Central memory CD4-positive, alpha-beta T cell (primary cell): Measurements from ENCODE around the gene MYO3B.

Source experiments
- DNase-seq: peaks from one replicate; pipeline ENCODE4 v3.0.0; 2022

The MYO3B gene

GRCh38 chr2:170306293-170306873 is 128.4 kb downstream of the MYO3B start:
- no peak for DNase-seq

- DNase-seq = no peak
These were observed 129.1 kb downstream of the MYO3B start for GRCh38 chr2:170307052-170307451.

- DNase-seq = no peak
These were observed 129.8 kb downstream of the MYO3B start for GRCh38 chr2:170307555-170308351.

- no peak for DNase-seq
These were observed 133.0 kb downstream of the MYO3B start for GRCh38 chr2:170310876-170311502.

DNA sequence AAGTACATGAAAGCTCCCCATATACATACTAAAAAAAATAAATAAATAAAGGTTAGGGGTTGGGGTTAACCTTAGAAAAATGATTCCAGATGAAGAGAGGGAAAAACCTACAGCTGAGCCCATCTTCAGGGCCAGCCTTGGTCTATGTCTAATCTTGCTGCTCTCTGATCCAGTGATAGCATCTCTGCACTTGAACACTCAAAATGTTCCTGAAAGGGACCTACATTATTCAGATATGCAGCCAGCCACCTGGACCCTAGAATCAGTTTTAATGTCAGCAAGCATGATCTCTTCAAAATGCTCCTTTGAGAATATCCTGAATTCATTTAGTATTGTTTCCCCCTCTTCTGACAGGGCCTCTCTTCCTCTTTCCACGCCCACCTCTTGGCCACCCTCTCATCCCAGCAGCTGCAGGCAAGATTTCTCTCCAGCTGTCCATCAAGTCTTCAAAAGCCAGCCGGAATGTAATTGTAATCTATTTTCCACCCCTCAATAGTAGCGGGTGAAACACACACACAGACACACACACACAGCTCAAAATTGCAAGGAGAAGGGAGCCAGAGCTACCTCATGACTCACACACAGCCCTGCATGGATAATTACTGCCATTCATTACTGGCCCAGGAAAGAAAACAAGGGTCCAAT is 135.5 kb downstream of the MYO3B start:
- DNase-seq = no peak

- DNase-seq = no peak
These were observed 136.0 kb downstream of the MYO3B start for GRCh38 chr2:170313992-170314348.

GRCh38 chr2:170314744-170315447 is 136.9 kb downstream of the MYO3B start:
- DNase-seq = no peak

DNA sequence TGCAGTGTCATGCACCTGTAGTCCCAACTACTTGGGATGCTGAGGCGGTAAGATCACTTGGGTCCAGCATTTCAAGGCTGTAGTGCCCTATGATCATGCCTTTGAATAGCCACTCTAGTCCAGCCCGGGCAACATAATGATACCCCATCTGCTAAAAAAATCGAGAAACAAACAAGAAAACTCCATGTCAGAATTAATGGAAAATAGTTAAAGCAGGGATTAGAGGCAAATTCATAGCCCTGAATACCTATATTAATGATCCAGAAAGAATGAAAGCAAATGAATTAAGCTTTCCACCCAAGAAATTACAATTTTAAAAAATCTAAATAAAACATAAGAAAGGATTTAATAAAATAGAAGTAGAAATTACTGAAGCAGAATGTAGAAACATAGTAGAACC is 143.0 kb downstream of the MYO3B start:
- DNase-seq = no peak

- DNase-seq = no peak
These were observed 143.6 kb downstream of the MYO3B start for GRCh38 chr2:170321526-170321925.

- DNase-seq = no peak
These were observed 144.3 kb downstream of the MYO3B start for GRCh38 chr2:170322140-170322766.

DNA sequence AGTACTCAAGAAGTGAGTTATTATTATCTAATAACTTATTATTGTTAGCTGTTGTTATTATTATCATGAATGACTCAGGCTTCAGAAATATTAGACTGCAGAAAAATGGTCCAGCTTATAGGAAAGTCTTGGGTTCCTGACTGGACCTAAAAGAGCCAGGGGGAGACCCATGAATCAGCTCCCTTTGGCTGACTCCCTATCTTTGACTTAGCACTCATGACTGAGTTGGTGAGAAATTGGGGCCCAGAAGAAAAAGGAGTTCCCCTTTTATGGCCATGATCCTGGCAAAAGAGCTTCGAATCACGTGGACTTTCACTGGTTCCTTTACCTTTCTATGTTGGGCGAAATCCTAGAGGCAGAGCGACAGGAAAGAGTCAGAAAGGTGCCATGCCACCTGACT is 145.8 kb downstream of the MYO3B start:
- DNase-seq = no peak

GRCh38 chr2:170324640-170325046 is 146.7 kb downstream of the MYO3B start:
- DNase-seq = peak; percentile 9

DNA sequence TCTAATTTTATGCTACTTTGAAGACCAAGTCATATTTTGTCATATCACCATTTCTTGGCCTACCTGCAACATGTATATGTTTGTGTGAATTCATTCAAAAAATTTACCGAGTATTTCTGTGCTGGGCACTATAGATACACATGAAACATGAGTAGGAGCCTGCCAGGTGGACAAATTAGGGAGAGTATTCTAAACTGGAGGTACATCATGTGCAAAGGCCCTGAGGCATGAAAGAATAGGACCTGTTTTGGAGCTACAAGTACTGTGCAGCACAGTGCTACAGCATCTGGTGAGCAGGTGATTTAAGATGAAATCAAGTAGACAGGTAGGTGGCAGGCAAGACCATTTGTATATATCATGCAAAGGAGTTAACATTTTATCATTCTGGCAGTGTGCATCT is 152.9 kb downstream of the MYO3B start:
- DNase-seq = no peak

- DNase-seq = no peak
These were observed 154.9 kb downstream of the MYO3B start for GRCh38 chr2:170332676-170333402.

GRCh38 chr2:170335351-170335750 is 157.4 kb downstream of the MYO3B start:
- no peak for DNase-seq

GRCh38 chr2:170336408-170336807 is 158.5 kb downstream of the MYO3B start:
- no peak for DNase-seq

- DNase-seq = no peak
These were observed 159.0 kb downstream of the MYO3B start for GRCh38 chr2:170336916-170337315.

DNA sequence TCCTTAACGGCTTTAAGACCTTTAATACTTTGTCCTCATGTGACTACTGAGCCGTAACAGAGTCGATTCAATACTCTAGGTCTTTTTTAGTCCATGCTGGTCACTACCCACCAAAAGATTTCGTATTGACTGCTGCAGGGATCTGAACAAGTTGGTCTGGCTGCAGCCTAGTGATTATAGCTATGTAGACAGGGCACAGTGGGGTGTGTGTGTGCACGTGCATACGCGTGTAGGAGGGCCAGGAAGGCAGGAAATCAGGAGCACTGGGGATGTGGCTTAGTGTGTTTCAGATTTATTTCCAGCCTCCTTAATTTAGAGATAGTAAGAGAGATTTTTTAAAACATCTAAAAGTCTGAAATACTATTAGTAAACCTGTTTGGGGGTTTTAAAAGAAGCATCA is 161.4 kb downstream of the MYO3B start:
- DNase-seq = no peak

GRCh38 chr2:170339750-170340692 is 162.1 kb downstream of the MYO3B start:
- no peak for DNase-seq

DNA sequence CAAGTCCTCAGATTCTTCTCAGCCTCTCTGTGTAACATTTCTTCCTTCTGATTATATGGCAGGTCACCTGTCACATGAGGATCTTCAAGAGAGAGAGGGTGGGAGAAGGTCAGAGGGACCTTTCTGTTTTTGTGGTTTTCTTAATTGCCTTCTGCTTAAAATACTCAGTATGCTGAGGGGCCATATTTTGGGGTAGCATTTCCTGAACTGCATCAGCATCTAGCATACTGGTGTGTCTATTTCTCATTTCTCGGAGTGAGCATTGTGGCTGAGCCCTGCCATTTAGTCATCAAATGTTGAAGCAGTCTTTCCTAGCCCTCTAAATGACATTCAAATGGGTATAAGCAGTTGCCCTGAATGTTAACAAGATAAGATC is 162.7 kb downstream of the MYO3B start:
- DNase-seq = no peak
